HG03571 (cell line): Measurements from ENCODE around the gene SLC9B2.
A peak's percentile ranks its signal among the peaks of the same experiment; 100 is the strongest.

ENCODE experiments used
- ATAC-seq: cut with Tn5 transposase; IDR thresholded peaks from one replicate; pipeline ENCODE4 v1.9.1; 2021; ENCODE audit not compliant: unreplicated experiment

Gene SLC9B2

GRCh38 chr4:103075894-103076746, 441 bp downstream of the SLC9B2 start:
- ATAC-seq = peak; percentile 55

GRCh38 chr4:103075435-103075893, 1.1 kb downstream of the SLC9B2 start:
- ATAC-seq = no peak

- ATAC-seq = peak; percentile 39
Measured at GRCh38 chr4:103074744-103075434, 1.7 kb downstream of the SLC9B2 start.

GRCh38 chr4:103073792-103074438, 2.6 kb downstream of the SLC9B2 start:
- ATAC-seq = no peak

GRCh38 chr4:103067841-103068547, 8.6 kb downstream of the SLC9B2 start:
- no peak for ATAC-seq

- ATAC-seq = no peak
Measured at GRCh38 chr4:103060453-103061148, 16.0 kb downstream of the SLC9B2 start.

- no peak for ATAC-seq
Measured at GRCh38 chr4:103054030-103054429, 22.5 kb downstream of the SLC9B2 start.

- no peak for ATAC-seq
Measured at GRCh38 chr4:103052779-103053178, 23.8 kb downstream of the SLC9B2 start.

GRCh38 chr4:103052145-103052544, 24.4 kb downstream of the SLC9B2 start:
- no peak for ATAC-seq

GRCh38 chr4:103050736-103051436, 25.7 kb downstream of the SLC9B2 start:
- no peak for ATAC-seq

GRCh38 chr4:103046416-103047290, 29.9 kb downstream of the SLC9B2 start:
- peak; percentile 95 for ATAC-seq

- no peak for ATAC-seq
Measured at GRCh38 chr4:103044183-103044582, 32.4 kb downstream of the SLC9B2 start.

- no peak for ATAC-seq
Measured at GRCh38 chr4:103036169-103036568, 40.4 kb downstream of the SLC9B2 start.

- peak; percentile 85 for ATAC-seq
Measured at GRCh38 chr4:103032574-103032973, 44.0 kb downstream of the SLC9B2 start.

GRCh38 chr4:103030791-103031190, 45.8 kb downstream of the SLC9B2 start:
- no peak for ATAC-seq

GRCh38 chr4:103029300-103029699, 47.3 kb downstream of the SLC9B2 start:
- ATAC-seq = no peak

- ATAC-seq = no peak
Measured at GRCh38 chr4:103026868-103027267, 49.7 kb downstream of the SLC9B2 start.

GRCh38 chr4:103024996-103025395, 51.6 kb downstream of the SLC9B2 start:
- ATAC-seq = no peak

- no peak for ATAC-seq
Measured at GRCh38 chr4:103021120-103021519, 55.4 kb downstream of the SLC9B2 start.
